Neural progenitor cell (in vitro differentiated cells): ENCODE data around the gene C20orf202.

ENCODE experiments used
- CTCF ChIP-seq: fragments of 200-600 bp; sonication (generic); IDR thresholded peaks from 2 replicates; pipeline ENCODE4 v1.5.1; 2017; ENCODE audit warnings: antibody characterized with exemption, mild to moderate bottlenecking
- EZH2 ChIP-seq: fragments of 200-600 bp; sonication (generic); IDR thresholded peaks from 2 replicates; pipeline ENCODE4 v1.6.1; 2017; ENCODE audit warnings: antibody characterized with exemption, mild to moderate bottlenecking, moderate library complexity
- EZH2phosphoT487 ChIP-seq: fragments of 200-600 bp; sonication (generic); IDR thresholded peaks from 2 replicates; pipeline ENCODE4 v1.6.1; 2017; ENCODE audit warnings: antibody characterized with exemption

- TF ChIP-seq CTCF, result no peak
- TF ChIP-seq EZH2, result no peak
- no peak for TF ChIP-seq EZH2phosphoT487
Observed at GRCh38 chr20:1171461-1172093, 31.7 kb upstream of the C20orf202 start.
